ENCODE data around the gene MOV10L1.

Gene MOV10L1

GRCh38 chr22:50186181-50186714 is 96.4 kb downstream of the MOV10L1 start:
- H3K9ac ChIP-seq: peak overlapping the region; percentile 19
- H3K4me2 ChIP-seq (ENCODE audit: low read length): peak overlapping the region; percentile 72
- H3K27me3 ChIP-seq (ENCODE audit: control insufficient read depth, insufficient read depth, low read length): no peaks in the 10 kb centered on the region
- peaks cover 3% of the 10 kb centered on the region for H3K4me1 ChIP-seq
- no peaks in the 10 kb centered on the region for H3K79me2 ChIP-seq
- H3K4me3 ChIP-seq (ENCODE audit: low read depth, low read length): peak overlapping the region; percentile 59
- peak overlapping the region; percentile 33 for H2AFZ ChIP-seq
- H3K9me3 ChIP-seq (ENCODE audit: control insufficient read depth, low read length): no peaks in the 10 kb centered on the region
- H3K36me3 ChIP-seq (ENCODE audit: control insufficient read depth, insufficient read depth, low read length): no peaks in the 10 kb centered on the region
- no peak overlapping the region for H3K27ac ChIP-seq
- no peak for TF ChIP-seq CTCF (IDR thresholded peaks at IDR 0.05)

GRCh38 chr22:50186761-50187523 is 97.1 kb downstream of the MOV10L1 start:
- H3K9me3 ChIP-seq (ENCODE audit: control insufficient read depth, low read length): no peaks in the 10 kb centered on the region
- H3K36me3 ChIP-seq (ENCODE audit: control insufficient read depth, insufficient read depth, low read length): no peaks in the 10 kb centered on the region
- no peak overlapping the region for H2AFZ ChIP-seq
- H3K79me2 ChIP-seq: no peaks in the 10 kb centered on the region
- peak overlapping the region; percentile 59 for H3K4me3 ChIP-seq (ENCODE audit: low read depth, low read length)
- H3K9ac ChIP-seq: no peak overlapping the region
- H3K27me3 ChIP-seq (ENCODE audit: control insufficient read depth, insufficient read depth, low read length): no peaks in the 10 kb centered on the region
- peaks cover 3% of the 10 kb centered on the region for H3K4me1 ChIP-seq
- no peak overlapping the region for H3K27ac ChIP-seq
- TF ChIP-seq CTCF (IDR thresholded peaks at IDR 0.05): no peak
- peak overlapping the region; percentile 72 for H3K4me2 ChIP-seq (ENCODE audit: low read length)

- H3K79me2 ChIP-seq: no peaks in the 10 kb centered on the region
- no peaks in the 10 kb centered on the region for H3K27me3 ChIP-seq (ENCODE audit: control insufficient read depth, insufficient read depth, low read length)
- H3K4me2 ChIP-seq (ENCODE audit: low read length): no peak overlapping the region
- no peak overlapping the region for H3K4me3 ChIP-seq (ENCODE audit: low read depth, low read length)
- H3K36me3 ChIP-seq (ENCODE audit: control insufficient read depth, insufficient read depth, low read length): no peaks in the 10 kb centered on the region
- H3K4me1 ChIP-seq: peaks cover 3% of the 10 kb centered on the region
- no peak overlapping the region for H3K27ac ChIP-seq
- H3K9ac ChIP-seq: no peak overlapping the region
- no peaks in the 10 kb centered on the region for H3K9me3 ChIP-seq (ENCODE audit: control insufficient read depth, low read length)
- no peak overlapping the region for H2AFZ ChIP-seq
- TF ChIP-seq CTCF (IDR thresholded peaks at IDR 0.05): no peak
Measured at GRCh38 chr22:50188356-50188755, 98.5 kb downstream of the MOV10L1 start.

GRCh38 chr22:50189184-50189848 is 99.5 kb downstream of the MOV10L1 start:
- Histone ChIP-seq H3K4me2 (ENCODE audit: low read length) (no peak overlapping the region), H3K79me2 (no peaks in the 10 kb centered on the region), H3K4me3 (ENCODE audit: low read depth, low read length) (peak overlapping the region; percentile 55), H3K9ac (no peak overlapping the region), H3K9me3 (ENCODE audit: control insufficient read depth, low read length) (no peaks in the 10 kb centered on the region), H3K36me3 (ENCODE audit: control insufficient read depth, insufficient read depth, low read length) (no peaks in the 10 kb centered on the region), H3K27me3 (ENCODE audit: control insufficient read depth, insufficient read depth, low read length) (no peaks in the 10 kb centered on the region), H3K27ac (no peak overlapping the region), H2AFZ (no peak overlapping the region), H3K4me1 (peaks cover 3% of the 10 kb centered on the region)
- TF ChIP-seq CTCF (IDR thresholded peaks at IDR 0.05): no peak

All from parathyroid adenoma (tissue), 2 donors.